CD4-positive, alpha-beta T cell (primary cell): ENCODE results near the gene CASZ1. TPM values are rescaled to one million over a fixed set of nuclear protein-coding genes. Genes with fewer than 3 reads are reported as not detected.

Experiments
- ATAC-seq: fragments of 200-7000 bp; cut with Tn5 transposase; one replicate; pipeline ENCODE4 v1.10.0; 2022; ENCODE audit warnings: mild to moderate bottlenecking; ENCODE audit not compliant: poor library complexity
- CTCF ChIA-PET: fragments of 350-600 bp; sonication (Branson Sonifier 250); formaldehyde crosslinking; loops from one replicate; lab custom pipeline; 2021; ENCODE audit warnings: antibody characterized with exemption, inconsistent platforms; lab: Charles Lee
- POLR2A ChIA-PET: fragments of 350-600 bp; sonication (Branson Sonifier 250); formaldehyde crosslinking; loops from one replicate; lab custom pipeline; 2021; ENCODE audit warnings: antibody characterized with exemption, inconsistent platforms; lab: Charles Lee
- DNase-seq, 14 experiments: peaks; one replicate each; pipeline ENCODE4 v3.0.0-alpha.2; 2013 to 2020; ENCODE audit warnings: mixed read lengths in 2 of 14
- H3K27ac ChIP-seq, 2 donors: one replicate each; pipeline versions ENCODE4 v1.5.1 to v1.7.0; 2013; ENCODE audit warnings: low read length in 2 of 2, low read depth in 1 of 2, mild to moderate bottlenecking in 1 of 2
- H3K27me3 ChIP-seq, 2 experiments: 1 replicate in 1 of 2; 2 replicates in 1 of 2; pipeline versions ENCODE4 v1.6.1 to v1.7.0; 2013; ENCODE audit warnings: low read length in 2 of 2, control low read depth in 1 of 2, mild to moderate bottlenecking in 1 of 2, moderate library complexity in 1 of 2; ENCODE audit not compliant: insufficient read depth in 2 of 2, control insufficient read depth in 1 of 2
- H3K36me3 ChIP-seq: one replicate; pipeline ENCODE4 v1.6.1; 2013; ENCODE audit warnings: low read length, control low read depth; ENCODE audit not compliant: insufficient read depth
- H3K4me1 ChIP-seq: one replicate; pipeline ENCODE4 v1.6.1; 2013; ENCODE audit warnings: low read length, control low read depth; ENCODE audit not compliant: insufficient read depth
- H3K4me3 ChIP-seq: one replicate; pipeline ENCODE4 v1.5.1; 2013; ENCODE audit warnings: mild to moderate bottlenecking, low read length, moderate library complexity
- H3K9me3 ChIP-seq, 2 experiments: 1 replicate in 1 of 2; 2 replicates in 1 of 2; pipeline versions ENCODE4 v1.6.1 to v1.7.0; 2013; ENCODE audit warnings: low read length in 2 of 2, mild to moderate bottlenecking in 2 of 2, control low read depth in 1 of 2, moderate library complexity in 1 of 2; ENCODE audit not compliant: control insufficient read depth in 1 of 2, insufficient read depth in 1 of 2
- H3K27ac Mint-ChIP-seq: one replicate; pipeline ENCODE4 v1.8.0; 2020; ENCODE audit warnings: mixed read lengths
- H3K27me3 Mint-ChIP-seq: one replicate; pipeline ENCODE4 v1.8.0; 2021; ENCODE audit warnings: mixed read lengths
- H3K36me3 Mint-ChIP-seq: one replicate; pipeline ENCODE4 v1.8.0; 2021; ENCODE audit warnings: low read depth, mixed read lengths
- H3K4me1 Mint-ChIP-seq: one replicate; pipeline ENCODE4 v1.8.0; 2021; ENCODE audit warnings: low read depth, mixed read lengths
- H3K4me3 Mint-ChIP-seq: one replicate; pipeline ENCODE4 v1.8.0; 2020; ENCODE audit warnings: mild to moderate bottlenecking, mixed read lengths
- H3K9me3 Mint-ChIP-seq: one replicate; pipeline ENCODE4 v1.8.0; 2020; ENCODE audit warnings: mixed read lengths
- CTCF ChIP-seq: fragments of 200-600 bp; IDR thresholded peaks from one replicate; pipeline ENCODE4 v1.8.0; 2022; ENCODE audit warnings: antibody characterized with exemption, mild to moderate bottlenecking
- intact Hi-C, 2 experiments: fragments of 100-400 bp; cut with DNase I in 1 of 2; cut with micrococcal nuclease in 1 of 2; formaldehyde crosslinking; loops; one replicate each; pipeline versions ENCODE4 v1.15.1 to v1.9.0; 2023 to 2025; cut with DNase I, micrococcal nuclease
- total RNA-seq, 174 experiments: library from RNA in 2 of 174; stranded (reverse) in 2 of 174; gene quantifications; one replicate each; pipeline ENCODE4 v1.2.3 and lab custom pipeline; 2021 to 2026

CASZ1 gene
- total RNA-seq, 2 experiments from 2014 or later = 21.8 to 22.8 TPM

GRCh38 chr1:10709165-10709564, 87.3 kb downstream of the CASZ1 start:
- DNase-seq = no peak
- Mint-ChIP-seq H3K36me3 (no peaks in the 10 kb centered on the region), H3K27ac (no peak overlapping the region), H3K27me3 (peaks cover 3% of the 10 kb centered on the region), H3K4me1 (no peaks in the 10 kb centered on the region), H3K4me3 (no peak overlapping the region), H3K9me3 (no peaks in the 10 kb centered on the region)
- peaks cover 0 to 2% of the 10 kb centered on the region in 2 experiments for H3K27me3 ChIP-seq
- intact Hi-C loops = no loop called here
- CTCF ChIA-PET = no interaction called here
- no peaks in the 10 kb centered on the region for H3K36me3 ChIP-seq
- ATAC-seq = no peak
- no peaks in the 10 kb centered on the region for H3K9me3 ChIP-seq
- H3K4me1 ChIP-seq = no peaks in the 10 kb centered on the region
- POLR2A ChIA-PET = no interaction called here
- no peak overlapping the region for H3K4me3 ChIP-seq
- no peak for TF ChIP-seq CTCF
- no peak overlapping the region for H3K27ac ChIP-seq

- Mint-ChIP-seq H3K27ac (no peak overlapping the region), H3K9me3 (no peaks in the 10 kb centered on the region), H3K4me3 (no peak overlapping the region), H3K36me3 (no peaks in the 10 kb centered on the region), H3K27me3 (no peaks in the 10 kb centered on the region), H3K4me1 (no peaks in the 10 kb centered on the region)
- ChIA-PET CTCF (no interaction called here), POLR2A (no interaction called here)
- DNase-seq = no peak
- H3K36me3 ChIP-seq = no peaks in the 10 kb centered on the region
- H3K4me1 ChIP-seq = no peaks in the 10 kb centered on the region
- H3K27me3 ChIP-seq = no peaks in the 10 kb centered on the region
- intact Hi-C loops = no loop called here
- no peak overlapping the region for H3K27ac ChIP-seq
- H3K9me3 ChIP-seq = no peaks in the 10 kb centered on the region
- no peak for TF ChIP-seq CTCF
- ATAC-seq = no peak
- no peak overlapping the region for H3K4me3 ChIP-seq
Measured at GRCh38 chr1:10708757-10709156, 87.7 kb downstream of the CASZ1 start.

- H3K27ac ChIP-seq = no peak overlapping the region
- no peaks in the 10 kb centered on the region for H3K36me3 Mint-ChIP-seq
- no peaks in the 10 kb centered on the region for H3K36me3 ChIP-seq
- DNase-seq (no peak), ATAC-seq (no peak)
- no peaks in the 10 kb centered on the region for H3K9me3 Mint-ChIP-seq
- no peaks in the 10 kb centered on the region for H3K27me3 ChIP-seq
- H3K4me1 Mint-ChIP-seq = no peaks in the 10 kb centered on the region
- CTCF ChIA-PET = interaction anchor here (0.6 kb wide), 1 partner anchor 1691 kb away, joined by 3 read pairs; no protein-coding TSS in a partner anchor
- no peak for TF ChIP-seq CTCF
- H3K4me1 ChIP-seq = no peaks in the 10 kb centered on the region
- intact Hi-C loops = no loop called here
- no peaks in the 10 kb centered on the region for H3K9me3 ChIP-seq
- H3K27ac Mint-ChIP-seq = no peak overlapping the region
- no peaks in the 10 kb centered on the region for H3K27me3 Mint-ChIP-seq
- H3K4me3 Mint-ChIP-seq = no peak overlapping the region
- POLR2A ChIA-PET = no interaction called here
- no peak overlapping the region for H3K4me3 ChIP-seq
Measured at GRCh38 chr1:10707208-10707607, 89.2 kb downstream of the CASZ1 start.
